Endothelial cell of umbilical vein (primary cell): Measurements from ENCODE around the gene OTUD1. TPM values are rescaled to one million over a fixed set of nuclear protein-coding genes. Genes with fewer than 3 reads are reported as not detected.

Experiments used
- BruUV-seq: library from RNA; stranded (reverse); fragments of 400-500 nt; replicated peaks from 2 replicates; lab custom pipeline; 2021; lab: Mats Ljungman, UMichigan
- CTCF ChIA-PET: fragments of 300-600, 350-600 bp; sonication (Branson Sonifier 250); formaldehyde crosslinking; loops from one replicate; lab custom pipeline; 2021; ENCODE audit warnings: antibody characterized with exemption, inconsistent platforms; lab: Charles Lee
- POLR2A ChIA-PET: fragments of 300-600, 350-600 bp; sonication (Branson Sonifier 250); formaldehyde crosslinking; loops from one replicate; lab custom pipeline; 2021; ENCODE audit warnings: antibody characterized with exemption, inconsistent platforms; lab: Charles Lee
- DNase-seq: peaks from one replicate; pipeline ENCODE4 v3.0.0-alpha.2; 2011; ENCODE audit warnings: low read depth, low spot score
- FAIRE-seq: peaks from 2 replicates; lab custom pipeline; 2011; peaks lifted over from hg19 to GRCh38; lab: Jason Lieb, UNC
- H2AFZ ChIP-seq: 2 replicates; pipeline ENCODE4 v1.6.0; 2012; ENCODE audit warnings: low read depth, low read length, control low read depth, inconsistent platforms
- H3K27ac ChIP-seq: 2 replicates; pipeline ENCODE4 v1.5.1; 2011; ENCODE audit warnings: low read depth, mild to moderate bottlenecking, control low read depth, low read length, moderate library complexity; ENCODE audit not compliant: insufficient read depth
- H3K27me3 ChIP-seq, 2 experiments: 2 replicates each; pipeline versions ENCODE4 v1.6.0 to v1.6.1; 2011; ENCODE audit warnings: low read length in 2 of 2, mixed read lengths in 1 of 2; ENCODE audit not compliant: control insufficient read depth in 2 of 2, insufficient read depth in 2 of 2
- H3K36me3 ChIP-seq, 2 experiments: 2 replicates in 1 of 2; 3 replicates in 1 of 2; pipeline ENCODE4 v1.5.1; 2011; ENCODE audit warnings: low read length in 2 of 2, mild to moderate bottlenecking in 1 of 2, moderate library complexity in 1 of 2; ENCODE audit not compliant: control insufficient read depth in 2 of 2, insufficient read depth in 2 of 2; ENCODE audit errors: extremely low read depth in 1 of 2
- H3K4me1 ChIP-seq: 3 replicates; pipeline ENCODE4 v1.5.1; 2011; ENCODE audit warnings: mild to moderate bottlenecking, low read length; ENCODE audit not compliant: control insufficient read depth, insufficient read depth; ENCODE audit errors: extremely low read depth
- H3K4me2 ChIP-seq: 2 replicates; pipeline ENCODE4 v1.6.1; 2011; ENCODE audit warnings: low read length, control low read depth, mixed read lengths; ENCODE audit not compliant: insufficient read depth
- H3K4me3 ChIP-seq, 3 experiments: fragments of 200-600 bp in 1 of 3; sonication (generic), shearing (Covaris generic) in 1 of 3; replicated peaks in 1 of 3; 2 replicates each; pipeline ENCODE4 v1.5.1; 2011 to 2016; ENCODE audit warnings: control low read depth in 3 of 3, low read length in 3 of 3, mild to moderate bottlenecking in 2 of 3, inconsistent platforms in 1 of 3, low read depth in 1 of 3, moderate library complexity in 1 of 3; ENCODE audit not compliant: insufficient read depth in 1 of 3
- H3K79me2 ChIP-seq: 2 replicates; pipeline ENCODE4 v1.6.0; 2012; ENCODE audit warnings: low read length, inconsistent platforms; ENCODE audit not compliant: control insufficient read depth, insufficient read depth
- H3K9ac ChIP-seq: replicated peaks from 2 replicates; pipeline ENCODE3; 2011; ENCODE audit warnings: low read length, control low read depth; ENCODE audit not compliant: insufficient read depth; ENCODE audit errors: extremely low read depth
- H3K9me1 ChIP-seq: replicated peaks from 3 replicates; pipeline ENCODE4 v1.6.0; 2011; ENCODE audit warnings: mild to moderate bottlenecking, low read length; ENCODE audit not compliant: control insufficient read depth, insufficient read depth; ENCODE audit errors: extremely low read depth
- H3K9me3 ChIP-seq: replicated peaks from 2 replicates; pipeline ENCODE4 v1.5.1; 2012; ENCODE audit warnings: low read length, inconsistent platforms; ENCODE audit not compliant: control insufficient read depth, insufficient read depth
- H4K20me1 ChIP-seq: replicated peaks from 2 replicates; pipeline ENCODE3; 2011; ENCODE audit warnings: mild to moderate bottlenecking, low read length; ENCODE audit not compliant: control insufficient read depth, insufficient read depth; ENCODE audit errors: extremely low read depth
- CTCF ChIP-seq, 2 donors: IDR thresholded peaks; 1 replicate in 1 of 2; 2 replicates in 1 of 2; pipeline ENCODE4 v1.5.1; 2011; ENCODE audit warnings: low read length in 2 of 2, mild to moderate bottlenecking in 2 of 2, moderate library complexity in 2 of 2, control low read depth in 1 of 2, inconsistent platforms in 1 of 2, low read depth in 1 of 2; ENCODE audit not compliant: insufficient read depth in 1 of 2; ENCODE audit errors: extremely low read depth in 1 of 2
- EZH2 ChIP-seq: IDR thresholded peaks from 2 replicates; pipeline ENCODE4 v1.6.1; 2012; ENCODE audit warnings: borderline replicate concordance, low read depth, mild to moderate bottlenecking, moderate library complexity, low read length, inconsistent platforms; ENCODE audit not compliant: severe bottlenecking
- FOS ChIP-seq: IDR thresholded peaks from 2 replicates; pipeline ENCODE4 v1.6.1; 2011; ENCODE audit warnings: mild to moderate bottlenecking, low read length, moderate library complexity, borderline replicate concordance; ENCODE audit not compliant: insufficient read depth
- GATA2 ChIP-seq: IDR thresholded peaks from 2 replicates; pipeline ENCODE4 v1.7.0; 2011; ENCODE audit warnings: low read depth, mild to moderate bottlenecking, moderate library complexity, mixed read lengths, low read length; ENCODE audit not compliant: insufficient read length, insufficient read depth
- JUN ChIP-seq: IDR thresholded peaks from 2 replicates; pipeline ENCODE4 v1.6.1; 2011; ENCODE audit warnings: borderline replicate concordance, low read depth; ENCODE audit not compliant: insufficient read length, insufficient read depth
- MYC ChIP-seq: IDR thresholded peaks from one replicate; pipeline ENCODE4 v1.6.1; 2011; ENCODE audit warnings: mild to moderate bottlenecking, low read depth, low read length
- POLR2A ChIP-seq: IDR thresholded peaks from 2 replicates; pipeline ENCODE4 v1.6.1; 2012; ENCODE audit warnings: low read depth, mild to moderate bottlenecking, control low read depth, low read length
- POLR2AphosphoS5 ChIP-seq: IDR thresholded peaks from 2 replicates; pipeline ENCODE4 v1.6.1; 2012; ENCODE audit warnings: low read depth, mild to moderate bottlenecking, control low read depth, low read length, moderate library complexity; ENCODE audit not compliant: insufficient read depth
- dilution Hi-C: fragments of 300-500 bp; cut with MboI; formaldehyde crosslinking; loops from one replicate; pipeline ENCODE4 v1.15.0; 2019; ENCODE audit warnings: low sequenced_read_pairs; ENCODE audit not compliant: extremely low pct_ligation_motif_present
- intact Hi-C: fragments of 100-400 bp; cut with micrococcal nuclease; formaldehyde crosslinking; loops from one replicate; pipeline ENCODE4 v1.10.0; 2022
- polyA plus RNA-seq, 4 experiments: library from polyadenylated mRNA; depleted of rRNA in 3 of 4; stranded (reverse) in 3 of 4; unstranded in 1 of 4; fragments of >200 nt; gene quantifications; 2 replicates each; pipeline versions ENCODE4 v1.2.1 to v1.2.3, GENCODE V29; 2011 to 2012; ENCODE audit warnings: missing spikeins in 1 of 4
- total RNA-seq: library from RNA; stranded (reverse); gene quantifications from 2 replicates; pipeline ENCODE4 v1.2.3, GENCODE V29; 2021
- TF ChIP-seq, protein P1 (sequence below): IDR thresholded peaks from 2 replicates; pipeline ENCODE4 v1.6.1; 2011; ENCODE audit not compliant: insufficient read depth, insufficient read length

The OTUD1 gene
- total and polyA plus RNA-seq, 2 donors (not counting 3 experiments of a cell fraction or from before 2014, with no cell fraction given): 2.2 to 4.8 TPM

GRCh38 chr10:23448802-23449570 is 10.1 kb downstream of the OTUD1 start:
- Histone ChIP-seq H3K36me3 (no peaks in the 10 kb centered on the region), H3K4me2 (peak overlapping the region; percentile 14), H3K27me3 (no peaks in the 10 kb centered on the region), H3K4me3 (no peak overlapping the region), H3K9me1 (no peaks in the 10 kb centered on the region), H3K9ac (no peak overlapping the region), H3K79me2 (no peaks in the 10 kb centered on the region), H4K20me1 (no peaks in the 10 kb centered on the region), H3K4me1 (peaks cover 9% of the 10 kb centered on the region), H2AFZ (no peak overlapping the region), H3K9me3 (no peaks in the 10 kb centered on the region), H3K27ac (no peak overlapping the region)
- intact Hi-C loops: loop anchor here (1.0 kb wide), 1 partner anchor 9 kb away; no protein-coding TSS in a partner anchor
- POLR2A ChIA-PET: no interaction called here
- DNase-seq: peak; percentile 70
- dilution Hi-C loops: no loop called here
- TF ChIP-seq EZH2: no peak
- TF ChIP-seq JUN: peak; percentile 57
- FAIRE-seq: peak; percentile 67
- no TSS peak for BruUV-seq
- CTCF ChIA-PET: interaction anchor here (1.1 kb wide), 1 partner anchor 13 kb away, joined by 3 read pairs; no protein-coding TSS in a partner anchor

DNA sequence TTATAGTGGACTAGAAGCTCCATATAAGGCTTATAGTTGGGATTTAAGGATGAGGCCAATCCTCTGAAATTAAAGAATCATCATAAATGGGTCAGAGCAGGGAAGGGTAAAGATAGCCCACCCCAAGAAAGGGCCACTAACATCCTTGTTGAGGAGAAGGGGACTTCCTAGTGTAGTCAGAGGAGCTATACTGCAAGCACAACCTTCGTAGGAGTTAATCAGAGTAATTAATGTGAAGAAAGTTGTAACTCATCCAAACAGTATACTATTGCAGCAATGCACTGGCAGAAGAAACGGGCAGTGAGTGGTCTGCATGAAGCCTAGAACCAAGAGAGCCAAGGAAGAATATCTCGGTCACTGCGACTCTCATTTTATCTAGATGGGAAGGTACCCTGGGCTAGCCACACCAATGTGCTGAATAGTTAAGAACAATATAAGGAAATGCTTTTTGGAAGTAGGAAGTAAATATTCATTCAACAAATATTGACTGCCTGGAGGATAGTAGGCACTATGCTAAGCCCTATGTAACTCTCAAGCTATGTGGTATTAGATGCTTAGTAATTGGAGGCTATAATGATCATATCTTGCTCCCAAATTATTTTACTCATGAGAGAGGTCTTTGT is 13.3 kb downstream of the OTUD1 start:
- H3K4me1 ChIP-seq: peaks cover 5% of the 10 kb centered on the region
- no peak overlapping the region for H3K9ac ChIP-seq
- TF ChIP-seq MYC (no peak), POLR2AphosphoS5 (no peak), GATA2 (no peak), CTCF (IDR thresholded peaks at IDR 0.05; ENCODE audit: extremely low read depth in 1 of 2, insufficient read depth in 1 of 2, low read depth in 1 of 2, low read length in 2 of 2) (no peak), POLR2A (no peak), JUN (no peak), FOS (no peak), EZH2 (no peak)
- TF ChIP-seq, protein P1, sequence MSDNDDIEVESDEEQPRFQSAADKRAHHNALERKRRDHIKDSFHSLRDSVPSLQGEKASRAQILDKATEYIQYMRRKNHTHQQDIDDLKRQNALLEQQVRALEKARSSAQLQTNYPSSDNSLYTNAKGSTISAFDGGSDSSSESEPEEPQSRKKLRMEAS: no peak
- no peaks in the 10 kb centered on the region for H3K79me2 ChIP-seq
- no peak for DNase-seq
- H3K4me3 ChIP-seq: no peak overlapping the region
- ChIA-PET CTCF (no interaction called here), POLR2A (no interaction called here)
- no TSS peak for BruUV-seq
- H2AFZ ChIP-seq: no peak overlapping the region
- H3K9me3 ChIP-seq: no peaks in the 10 kb centered on the region
- H3K27me3 ChIP-seq: no peaks in the 10 kb centered on the region
- no peak for FAIRE-seq
- no peaks in the 10 kb centered on the region for H4K20me1 ChIP-seq
- no peaks in the 10 kb centered on the region for H3K36me3 ChIP-seq
- H3K9me1 ChIP-seq: no peaks in the 10 kb centered on the region
- dilution Hi-C loops: no loop called here
- intact Hi-C loops: no loop called here
- no peak overlapping the region for H3K4me2 ChIP-seq
- no peak overlapping the region for H3K27ac ChIP-seq
